Peyer's patch (tissue), 4 donors: Measurements from ENCODE around the gene INSYN1.

ENCODE experiments used
- POLR2A ChIP-seq, 2 donors: fragments of 450-650 bp; IDR thresholded peaks; one replicate each; pipeline ENCODE4 v1.5.1; 2017; ENCODE audit warnings: antibody characterized with exemption in 2 of 2, mild to moderate bottlenecking in 2 of 2, moderate library complexity in 2 of 2
- TF ChIP-seq, protein P1 (sequence below), 6 experiments: fragments of 450-650 bp in 4 of 6; fragments of 200-600 bp in 2 of 6; sonication (generic) in 1 of 6; IDR thresholded peaks; one replicate each; pipeline ENCODE4 v1.5.1; 2017 to 2019; ENCODE audit warnings: antibody characterized with exemption in 6 of 6, mild to moderate bottlenecking in 3 of 6, moderate library complexity in 1 of 6

DNA sequence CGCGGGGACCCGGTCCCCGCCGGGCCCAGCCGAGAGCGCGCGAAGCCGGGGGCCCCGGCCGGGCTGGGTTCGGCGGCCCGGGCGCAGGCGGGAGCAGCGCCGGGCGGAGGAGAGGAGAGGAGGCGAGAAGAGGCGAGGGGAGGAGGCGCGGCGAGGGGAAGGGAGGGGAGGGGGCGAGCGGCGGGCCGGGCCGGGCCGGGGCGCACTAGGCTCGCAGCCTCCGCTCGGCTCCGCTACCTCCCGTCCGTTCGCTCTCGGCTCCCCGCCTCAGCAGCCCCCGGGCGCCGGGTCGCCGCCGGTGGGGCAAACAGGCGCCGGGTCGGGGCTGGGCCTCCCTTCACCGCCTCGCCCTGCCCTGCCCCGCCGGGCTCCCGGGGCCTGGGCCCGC lies 351 bp downstream of the INSYN1 start:
- TF ChIP-seq, protein P1, sequence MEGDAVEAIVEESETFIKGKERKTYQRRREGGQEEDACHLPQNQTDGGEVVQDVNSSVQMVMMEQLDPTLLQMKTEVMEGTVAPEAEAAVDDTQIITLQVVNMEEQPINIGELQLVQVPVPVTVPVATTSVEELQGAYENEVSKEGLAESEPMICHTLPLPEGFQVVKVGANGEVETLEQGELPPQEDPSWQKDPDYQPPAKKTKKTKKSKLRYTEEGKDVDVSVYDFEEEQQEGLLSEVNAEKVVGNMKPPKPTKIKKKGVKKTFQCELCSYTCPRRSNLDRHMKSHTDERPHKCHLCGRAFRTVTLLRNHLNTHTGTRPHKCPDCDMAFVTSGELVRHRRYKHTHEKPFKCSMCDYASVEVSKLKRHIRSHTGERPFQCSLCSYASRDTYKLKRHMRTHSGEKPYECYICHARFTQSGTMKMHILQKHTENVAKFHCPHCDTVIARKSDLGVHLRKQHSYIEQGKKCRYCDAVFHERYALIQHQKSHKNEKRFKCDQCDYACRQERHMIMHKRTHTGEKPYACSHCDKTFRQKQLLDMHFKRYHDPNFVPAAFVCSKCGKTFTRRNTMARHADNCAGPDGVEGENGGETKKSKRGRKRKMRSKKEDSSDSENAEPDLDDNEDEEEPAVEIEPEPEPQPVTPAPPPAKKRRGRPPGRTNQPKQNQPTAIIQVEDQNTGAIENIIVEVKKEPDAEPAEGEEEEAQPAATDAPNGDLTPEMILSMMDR (IDR thresholded peaks at IDR 0.05), result no peak
- no peak for TF ChIP-seq POLR2A (IDR thresholded peaks at IDR 0.05)
